CD14-positive monocyte (primary cell): ENCODE measurements around the gene NDUFA12. TPM values are rescaled to one million over a fixed set of nuclear protein-coding genes. Genes with fewer than 3 reads are reported as not detected.

Experiments
- DNase-seq, 3 donors: peaks; one replicate each; pipeline ENCODE4 v3.0.0-alpha.2; 2011 to 2022
- H2AFZ ChIP-seq: 2 replicates; pipeline ENCODE4 v1.6.0; 2012; ENCODE audit warnings: mild to moderate bottlenecking, low read depth, low read length, inconsistent platforms; ENCODE audit not compliant: insufficient read depth, poor library complexity, severe bottlenecking
- H3K27ac ChIP-seq, 2 donors: 1 replicate in 1 of 2; 2 replicates in 1 of 2; pipeline ENCODE4 v1.5.1; 2012 to 2013; ENCODE audit warnings: low read length in 2 of 2, control low read depth in 1 of 2, inconsistent platforms in 1 of 2, low read depth in 1 of 2, mild to moderate bottlenecking in 1 of 2
- H3K27me3 ChIP-seq, 2 donors: one replicate each; pipeline versions ENCODE4 v1.6.0 to v1.6.1; 2011 to 2013; ENCODE audit warnings: low read length in 2 of 2; ENCODE audit not compliant: control insufficient read depth in 2 of 2, insufficient read depth in 2 of 2
- H3K36me3 ChIP-seq, 2 donors: replicated peaks in 1 of 2; 1 replicate in 1 of 2; 2 replicates in 1 of 2; pipeline versions ENCODE4 v1.5.1 to v1.6.1; 2012 to 2013; ENCODE audit warnings: low read length in 2 of 2, control low read depth in 1 of 2, inconsistent platforms in 1 of 2, mild to moderate bottlenecking in 1 of 2; ENCODE audit not compliant: insufficient read depth in 2 of 2, control insufficient read depth in 1 of 2
- H3K4me1 ChIP-seq, 2 donors: 1 replicate in 1 of 2; 2 replicates in 1 of 2; pipeline versions ENCODE4 v1.5.1 to v1.6.1; 2012 to 2013; ENCODE audit warnings: low read length in 2 of 2, control low read depth in 1 of 2, inconsistent platforms in 1 of 2, mild to moderate bottlenecking in 1 of 2, moderate library complexity in 1 of 2; ENCODE audit not compliant: insufficient read depth in 2 of 2, control insufficient read depth in 1 of 2
- H3K4me2 ChIP-seq: replicated peaks from 2 replicates; pipeline ENCODE3; 2012; ENCODE audit warnings: low read length, moderate library complexity, mild to moderate bottlenecking; ENCODE audit not compliant: poor library complexity, severe bottlenecking; ENCODE audit errors: extremely low read depth
- H3K4me3 ChIP-seq, 3 experiments: fragments of 200-600 bp in 1 of 3; sonication (generic) in 1 of 3; replicated peaks in 1 of 3; 1 replicate in 2 of 3; 2 replicates in 1 of 3; pipeline ENCODE4 v1.5.1; 2011 to 2013; ENCODE audit warnings: low read length in 3 of 3, mild to moderate bottlenecking in 3 of 3, control low read depth in 2 of 3, low read depth in 2 of 3, inconsistent platforms in 1 of 3, moderate library complexity in 1 of 3
- H3K79me2 ChIP-seq: 2 replicates; pipeline ENCODE4 v1.6.0; 2012; ENCODE audit warnings: mild to moderate bottlenecking, control low read depth, inconsistent platforms, low read length, moderate library complexity; ENCODE audit not compliant: insufficient read depth
- H3K9ac ChIP-seq: 2 replicates; pipeline ENCODE4 v1.6.0; 2017; ENCODE audit warnings: low read length, mild to moderate bottlenecking; ENCODE audit not compliant: insufficient read depth, poor library complexity, severe bottlenecking
- H3K9me3 ChIP-seq, 2 donors: replicated peaks in 1 of 2; 1 replicate in 1 of 2; 2 replicates in 1 of 2; pipeline versions ENCODE4 v1.5.1 to v1.6.1; 2012 to 2013; ENCODE audit warnings: low read length in 2 of 2, control low read depth in 1 of 2; ENCODE audit not compliant: control insufficient read depth in 1 of 2, insufficient read depth in 1 of 2
- H4K20me1 ChIP-seq: 2 replicates; pipeline ENCODE4 v1.6.0; 2012; ENCODE audit warnings: mild to moderate bottlenecking, low read length, control low read depth, moderate library complexity; ENCODE audit not compliant: insufficient read depth
- H3K27ac Mint-ChIP-seq, 7 donors: one replicate each; pipeline ENCODE4 v1.8.0; 2020; ENCODE audit warnings: mild to moderate bottlenecking in 7 of 7, mixed read lengths in 7 of 7, moderate library complexity in 6 of 7, inconsistent platforms in 2 of 7
- H3K27me3 Mint-ChIP-seq, 3 donors: one replicate each; pipeline ENCODE4 v1.8.0; 2021 to 2022; ENCODE audit warnings: low read depth in 3 of 3, mild to moderate bottlenecking in 3 of 3, mixed read lengths in 3 of 3, moderate library complexity in 3 of 3, inconsistent platforms in 1 of 3
- H3K36me3 Mint-ChIP-seq, 2 donors: one replicate each; pipeline ENCODE4 v1.8.0; 2020; ENCODE audit warnings: mixed read lengths in 2 of 2, inconsistent platforms in 1 of 2, mild to moderate bottlenecking in 1 of 2
- H3K4me1 Mint-ChIP-seq: one replicate; pipeline ENCODE4 v1.8.0; 2020; ENCODE audit warnings: mild to moderate bottlenecking, mixed read lengths
- H3K4me3 Mint-ChIP-seq, 2 donors: one replicate each; pipeline ENCODE4 v1.8.0; 2020; ENCODE audit warnings: mild to moderate bottlenecking in 2 of 2, mixed read lengths in 2 of 2, moderate library complexity in 1 of 2
- H3K9me3 Mint-ChIP-seq, 7 donors: one replicate each; pipeline ENCODE4 v1.8.0; 2020 to 2022; ENCODE audit warnings: mixed read lengths in 7 of 7, mild to moderate bottlenecking in 6 of 7, moderate library complexity in 6 of 7, inconsistent platforms in 2 of 7
- CTCF ChIP-seq: fragments of 200-600 bp; IDR thresholded peaks from one replicate; pipeline ENCODE4 v1.8.0; 2022; ENCODE audit warnings: antibody characterized with exemption, mild to moderate bottlenecking
- WGBS: methylation state at CpG from one replicate; pipeline ENCODE4 v1.1.5; 2013; ENCODE audit warnings: missing lambda C conversion rate; ENCODE audit not compliant: insufficient coverage; 5-methylcytosine and 5-hydroxymethylcytosine counted together
- intact Hi-C, 2 donors: fragments of 100-400 bp; cut with micrococcal nuclease; formaldehyde crosslinking; loops; one replicate each; pipeline versions ENCODE4 v1.15.0 to v1.15.1; 2023
- polyA plus RNA-seq, 3 donors: library from polyadenylated mRNA; depleted of rRNA in 1 of 3; unstranded in 2 of 3; stranded (reverse) in 1 of 3; fragments of 300-500 nt in 2 of 3; fragments of >200 nt in 1 of 3; fragmentation: Illumina TruSeq in 2 of 3; gene quantifications; 1 replicate in 2 of 3; 2 replicates in 1 of 3; pipeline ENCODE4 v1.2.3, GENCODE V29; 2012 to 2021

NDUFA12 gene
- polyA plus RNA-seq, 3 donors = 105 to 302 (median 286) TPM

DNA sequence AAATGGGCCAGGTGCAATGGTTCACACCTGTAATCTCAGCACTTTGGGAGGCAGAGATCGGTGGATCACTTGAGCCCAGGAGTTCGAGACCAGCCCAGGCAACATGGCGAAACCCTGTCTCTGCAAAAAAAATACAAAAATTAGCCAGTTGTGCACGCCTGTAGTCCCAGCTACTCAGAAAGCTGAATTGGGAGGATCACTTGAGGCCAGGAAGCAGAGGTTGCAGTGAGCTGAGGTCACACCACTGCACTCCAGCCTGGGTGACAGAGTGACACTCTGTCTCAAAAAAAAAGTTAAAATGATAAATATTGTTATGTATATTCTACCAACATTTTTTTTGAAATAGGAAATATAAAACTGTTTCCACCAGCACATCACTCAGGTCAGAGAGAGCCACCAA, 64.9 kb downstream of the NDUFA12 start:
- intact Hi-C loops = no loop called here
- Histone ChIP-seq H3K9me3 (no peaks in the 10 kb centered on the region), H3K36me3 (no peaks in the 10 kb centered on the region), H3K79me2 (no peaks in the 10 kb centered on the region), H3K4me2 (no peak overlapping the region), H3K9ac (no peak overlapping the region), H4K20me1 (no peaks in the 10 kb centered on the region), H3K27me3 (no peaks in the 10 kb centered on the region), H3K27ac (no peak overlapping the region), H3K4me1 (no peaks in the 10 kb centered on the region), H3K4me3 (no peak overlapping the region), H2AFZ (no peak overlapping the region)
- no peak for DNase-seq
- no peak overlapping the region for H3K27ac Mint-ChIP-seq
- no peaks in the 10 kb centered on the region for H3K36me3 Mint-ChIP-seq
- TF ChIP-seq CTCF = no peak
- no peak overlapping the region for H3K4me3 Mint-ChIP-seq
- peaks cover 0 to 1% (median 0%) of the 10 kb centered on the region in 7 donors for H3K9me3 Mint-ChIP-seq
- H3K27me3 Mint-ChIP-seq = no peaks in the 10 kb centered on the region
- WGBS = 79% methylated on average over 3 of the region's 4 CpGs
- peaks cover 17% of the 10 kb centered on the region for H3K4me1 Mint-ChIP-seq

- H3K27ac Mint-ChIP-seq = no peak overlapping the region
- no peaks in the 10 kb centered on the region for H3K79me2 ChIP-seq
- H3K4me3 ChIP-seq = no peak overlapping the region
- no peak overlapping the region for H3K9ac ChIP-seq
- H3K27ac ChIP-seq = no peak overlapping the region
- no peaks in the 10 kb centered on the region for H3K36me3 ChIP-seq
- H3K4me1 ChIP-seq = no peaks in the 10 kb centered on the region
- H3K9me3 Mint-ChIP-seq = peaks cover 0 to 2% (median 0%) of the 10 kb centered on the region in 7 donors
- no peak overlapping the region for H3K4me2 ChIP-seq
- H4K20me1 ChIP-seq = no peaks in the 10 kb centered on the region
- H3K4me1 Mint-ChIP-seq = no peaks in the 10 kb centered on the region
- intact Hi-C loops = no loop called here
- H2AFZ ChIP-seq = no peak overlapping the region
- peaks cover 0 to 3% (median 0%) of the 10 kb centered on the region in 3 donors for H3K27me3 Mint-ChIP-seq
- no CpG with 5 or more reads among the region's 2 CpGs for WGBS
- no peak for TF ChIP-seq CTCF
- no peak for DNase-seq
- no peaks in the 10 kb centered on the region for H3K9me3 ChIP-seq
- H3K36me3 Mint-ChIP-seq = no peaks in the 10 kb centered on the region
- no peaks in the 10 kb centered on the region for H3K27me3 ChIP-seq
- H3K4me3 Mint-ChIP-seq = no peak overlapping the region
Measured at GRCh38 chr12:94930772-94931171, 72.7 kb downstream of the NDUFA12 start.
